DMS 273 (cell line): ENCODE data around the gene HTR2A.

ENCODE experiments used
- DNase-seq: peaks from one replicate; lab custom pipeline; 2025; ENCODE audit not compliant: unreplicated experiment; lab: John Stamatoyannopoulos, UW

HTR2A gene

GRCh38 chr13:46896341-46897137 is at the start of gene HTR2A:
HTR2A (minus strand) TSS chr13:46897053; CDS start chr13:46895906, 1,147 bp downstream.
- DNase-seq, result no peak

GRCh38 chr13:46936525-46936924 is 39.7 kb upstream of the HTR2A start:
- no peak for DNase-seq

- no peak for DNase-seq
Observed at GRCh38 chr13:46934749-46935148, 37.9 kb upstream of the HTR2A start.

GRCh38 chr13:46926916-46927590 is 30.2 kb upstream of the HTR2A start:
- DNase-seq, result no peak

GRCh38 chr13:46925486-46925885 is 28.6 kb upstream of the HTR2A start:
- DNase-seq, result no peak

GRCh38 chr13:46914341-46914740 is 17.5 kb upstream of the HTR2A start:
- DNase-seq, result no peak

- no peak for DNase-seq
Observed at GRCh38 chr13:46913757-46914156, 16.9 kb upstream of the HTR2A start.

GRCh38 chr13:46909042-46909441 is 12.2 kb upstream of the HTR2A start:
- DNase-seq, result no peak

- no peak for DNase-seq
Observed at GRCh38 chr13:46908501-46908900, 11.6 kb upstream of the HTR2A start.

- DNase-seq, result no peak
Observed at GRCh38 chr13:46906405-46906804, 9.6 kb upstream of the HTR2A start.

- DNase-seq, result no peak
Observed at GRCh38 chr13:46905249-46905648, 8.4 kb upstream of the HTR2A start.

- no peak for DNase-seq
Observed at GRCh38 chr13:46903748-46904147, 6.9 kb upstream of the HTR2A start.

- no peak for DNase-seq
Observed at GRCh38 chr13:46901721-46902120, 4.9 kb upstream of the HTR2A start.

GRCh38 chr13:46899801-46900200 is 2.9 kb upstream of the HTR2A start:
- DNase-seq, result no peak

- no peak for DNase-seq
Observed at GRCh38 chr13:46895381-46895780, 1.5 kb downstream of the HTR2A start.

GRCh38 chr13:46894568-46894967 is 2.3 kb downstream of the HTR2A start:
- DNase-seq, result no peak

GRCh38 chr13:46893798-46894560 is 2.9 kb downstream of the HTR2A start:
- DNase-seq, result peak; percentile 72

- no peak for DNase-seq
Observed at GRCh38 chr13:46893221-46893740, 3.6 kb downstream of the HTR2A start.

- no peak for DNase-seq
Observed at GRCh38 chr13:46885018-46885417, 11.8 kb downstream of the HTR2A start.

GRCh38 chr13:46884531-46884930 is 12.3 kb downstream of the HTR2A start:
- no peak for DNase-seq

GRCh38 chr13:46881621-46882020 is 15.2 kb downstream of the HTR2A start:
- DNase-seq, result no peak

GRCh38 chr13:46874006-46874405 is 22.8 kb downstream of the HTR2A start:
- no peak for DNase-seq
